K562 (cell line): ENCODE measurements around the gene ARHGAP42. TPM values are rescaled to one million over a fixed set of nuclear protein-coding genes. Genes with fewer than 3 reads are reported as not detected.
A peak's percentile ranks its signal among the peaks of the same experiment; 100 is the strongest.

ENCODE experiments used
- ATF3 ChIP-seq, 2 experiments: fragments of 450-650 bp in 1 of 2; sonication (generic) in 1 of 2; formaldehyde crosslinking in 1 of 2; IDR thresholded peaks in 1 of 2; conservative IDR thresholded peaks in 1 of 2; 2 replicates each; pipeline versions ENCODE4 v1.6.1 to v1.8.1; 2016 to 2023; ENCODE audit warnings: mild to moderate bottlenecking in 2 of 2, moderate library complexity in 2 of 2, inconsistent platforms in 1 of 2, missing genetic modification reagents in 1 of 2
- ATF7 ChIP-seq: fragments of 450-650 bp; IDR thresholded peaks from 2 replicates; pipeline ENCODE4 v1.7.1; 2014; ENCODE audit warnings: mild to moderate bottlenecking, moderate library complexity
- CBFA2T3 ChIP-seq: fragments of 450-650 bp; IDR thresholded peaks from 2 replicates; pipeline ENCODE4 v1.6.1; 2017
- CBFB ChIP-seq: sonication (generic); formaldehyde crosslinking; IDR thresholded peaks from 2 replicates; pipeline ENCODE4 v1.4.0; 2020; ENCODE audit warnings: mild to moderate bottlenecking, missing genetic modification reagents
- DEAF1 ChIP-seq: fragments of 450-650 bp; formaldehyde crosslinking; IDR thresholded peaks from 2 replicates; pipeline ENCODE4 v1.4.0; 2020; ENCODE audit warnings: mild to moderate bottlenecking, moderate library complexity
- DPF2 ChIP-seq: fragments of 450-650 bp; IDR thresholded peaks from 2 replicates; pipeline ENCODE4 v1.6.1; 2016
- ELK1 ChIP-seq: sonication (generic); formaldehyde crosslinking; IDR thresholded peaks from 2 replicates; pipeline ENCODE4 v1.8.1; 2022; ENCODE audit warnings: missing genetic modification reagents
- GABPA ChIP-seq: fragments of 200-800 bp; sonication (Bioruptor generic); conservative IDR thresholded peaks from 2 replicates; pipeline ENCODE4 v1.6.1; 2016; ENCODE audit warnings: low read depth, missing genetic modification characterization, missing compliant biosample characterization
- HNRNPLL ChIP-seq: fragments of 200-400 bp; formaldehyde crosslinking; IDR thresholded peaks from 2 replicates; pipeline ENCODE4 v1.6.1; 2017; ENCODE audit warnings: low read length, low read depth, mild to moderate bottlenecking; ENCODE audit not compliant: poor library complexity, severe bottlenecking
- ID3 ChIP-seq, 2 experiments: fragments of 250-450 bp in 1 of 2; fragments of 450-650 bp in 1 of 2; sonication (Bioruptor Pico) in 1 of 2; IDR thresholded peaks; 2 replicates each; pipeline versions ENCODE4 v1.6.1 to v1.8.0; 2016 to 2021; ENCODE audit warnings: mild to moderate bottlenecking in 2 of 2, moderate library complexity in 2 of 2, missing compliant biosample characterization in 1 of 2, missing genetic modification characterization in 1 of 2
- JUND ChIP-seq, 2 experiments: IDR thresholded peaks; 2 replicates in 1 of 2; 3 replicates in 1 of 2; pipeline ENCODE4 v1.6.1; 2011; ENCODE audit warnings: borderline replicate concordance in 2 of 2, low read depth in 2 of 2, low read length in 2 of 2, improper control_type of control experiment in 1 of 2, missing biosample characterization in 1 of 2, missing genetic modification characterization in 1 of 2, missing genetic modification reagents in 1 of 2
- MBD2 ChIP-seq: sonication (generic); IDR thresholded peaks from 2 replicates; pipeline ENCODE4 v1.6.1; 2016; ENCODE audit warnings: low read depth, borderline replicate concordance
- NR0B1 ChIP-seq: fragments of 450-650 bp; IDR thresholded peaks from one replicate; pipeline ENCODE4 v1.6.1; 2018; ENCODE audit warnings: mild to moderate bottlenecking, moderate library complexity; ENCODE audit not compliant: partially characterized antibody
- PCBP2 ChIP-seq: fragments of 200-400 bp; formaldehyde crosslinking; IDR thresholded peaks from 2 replicates; pipeline ENCODE4 v1.6.1; 2018; ENCODE audit warnings: low read length, low read depth, mild to moderate bottlenecking, moderate library complexity; ENCODE audit not compliant: poor library complexity, severe bottlenecking
- PTBP1 ChIP-seq: fragments of 200-400 bp; formaldehyde crosslinking; IDR thresholded peaks from 2 replicates; pipeline ENCODE4 v1.6.1; 2017; ENCODE audit warnings: low read depth, low read length
- RBM34 ChIP-seq: fragments of 200-400 bp; formaldehyde crosslinking; IDR thresholded peaks from 2 replicates; pipeline ENCODE4 v1.6.1; 2018; ENCODE audit warnings: low read length, borderline replicate concordance; ENCODE audit not compliant: insufficient read depth
- SOX6 ChIP-seq: fragments of 450-650 bp; IDR thresholded peaks from 2 replicates; pipeline ENCODE4 v1.6.1; 2014; ENCODE audit warnings: mild to moderate bottlenecking
- SPI1 ChIP-seq: IDR thresholded peaks from 2 replicates; pipeline ENCODE4 v1.6.1; 2011; ENCODE audit warnings: low read depth, low read length, control low read depth, borderline replicate concordance
- TEAD4 ChIP-seq, 2 experiments: sonication (generic) in 1 of 2; formaldehyde crosslinking in 1 of 2; IDR thresholded peaks; 2 replicates each; pipeline versions ENCODE4 v1.6.1 to v1.8.0; 2012 to 2022; ENCODE audit warnings: borderline replicate concordance in 1 of 2, inconsistent platforms in 1 of 2, low read length in 1 of 2, mild to moderate bottlenecking in 1 of 2, missing genetic modification reagents in 1 of 2
- WHSC1 ChIP-seq: IDR thresholded peaks from one replicate; pipeline ENCODE4 v1.6.1; 2012; ENCODE audit warnings: low read length, control low read depth, inconsistent platforms
- ZFPM2 ChIP-seq: fragments of 250-450 bp; sonication (Bioruptor Pico); IDR thresholded peaks from 2 replicates; pipeline ENCODE4 v1.5.1; 2022; ENCODE audit warnings: mild to moderate bottlenecking
- ZNF212 ChIP-seq: fragments of 450-650 bp; formaldehyde crosslinking; IDR thresholded peaks from 2 replicates; pipeline ENCODE4 v1.4.0; 2020; ENCODE audit warnings: mild to moderate bottlenecking
- ZNF77 ChIP-seq: fragments of 250-450 bp; sonication (Bioruptor Pico); IDR thresholded peaks from 2 replicates; pipeline ENCODE4 v1.5.0; 2020
- polyA plus RNA-seq, 8 experiments: library from polyadenylated mRNA; depleted of rRNA in 4 of 8; stranded (reverse) in 5 of 8; unstranded in 3 of 8; fragments of >200 nt; fragmentation: Nextera tagmentation in 2 of 8; fragmentation: Illumina TruSeq in 1 of 8; extraction: Ambion mirVana in 2 of 8; extraction: Trizol in 1 of 8; gene quantifications; 2 replicates each; pipeline versions ENCODE4 v1.2.1 to v1.2.3, GENCODE V29; 2011 to 2014; ENCODE audit warnings: inconsistent platforms in 1 of 8, missing spikeins in 1 of 8
- total RNA-seq, 7 experiments: library from RNA; depleted of rRNA in 6 of 7; stranded (reverse); fragments of >200 nt in 6 of 7; fragmentation: Illumina TruSeq in 2 of 7; extraction: Trizol in 2 of 7; gene quantifications; 2 replicates each; pipeline versions ENCODE4 v1.2.1 to v1.2.3, GENCODE V29; 2011 to 2021; ENCODE audit warnings: low replicate concordance in 1 of 7

Gene ARHGAP42
- total and polyA plus RNA-seq, 9 of the 15 experiments (the other 6 are each of a cell fraction or from before 2014, with no cell fraction given) = 0.95 to 6.1 (median 2.4) TPM

- TF ChIP-seq ID3 (CRISPR knock-in tag; IDR thresholded peaks at IDR 0.05) (no peak), ID3 (tag; IDR thresholded peaks at IDR 0.05) (no peak; the same call in 1 of the 2 replicates), MBD2 (no peak), WHSC1 (no peak), CBFA2T3 (peak; percentile 43), RBM34 (no peak), NR0B1 (no peak), ZNF212 (no peak), DPF2 (peak; percentile 32; the same call in 1 of the 2 replicates), ELK1 (CRISPR knock-in tag) (no peak), GABPA (tag) (no peak), PCBP2 (no peak), ZFPM2 (CRISPR knock-in tag) (no peak), ATF3 (IDR thresholded peaks at IDR 0.05) (peak; percentile 38; the same call in 1 of the 2 replicates), ATF3 (CRISPR knock-in tag; conservative IDR thresholded peaks at IDR 0.05) (no peak), SPI1 (no peak), ZNF77 (CRISPR knock-in tag) (no peak), JUND (IDR thresholded peaks at IDR 0.05; ENCODE audit: borderline replicate concordance, low read depth, low read length) (peak; percentile 47; the same call in 1 of the 2 replicates), JUND (tag; IDR thresholded peaks at IDR 0.05; ENCODE audit: borderline replicate concordance, low read depth, low read length) (peak; percentile 14; the same call in 1 of the 3 replicates), DEAF1 (no peak), SOX6 (no peak), HNRNPLL (no peak), TEAD4 (IDR thresholded peaks at IDR 0.05; ENCODE audit: low read length) (no peak), TEAD4 (CRISPR knock-in tag; IDR thresholded peaks at IDR 0.05; ENCODE audit: borderline replicate concordance) (no peak), PTBP1 (no peak), CBFB (CRISPR knock-in tag) (no peak), ATF7 (0 out of 2 replicates have a peak, but pooled peaks have one; percentile 35)
Measured at GRCh38 chr11:100861212-100861611, 174.1 kb downstream of the ARHGAP42 start (continued).
